Myometrial cell (primary cell): ENCODE data around the gene SOCS7. TPM values are rescaled to one million over a fixed set of nuclear protein-coding genes. Genes with fewer than 3 reads are reported as not detected.

Experiments used
- total RNA-seq: library from RNA; depleted of rRNA; stranded (reverse); fragments of >200 nt; gene quantifications from 2 replicates; pipeline ENCODE4 v1.2.3, GENCODE V29; 2015

SOCS7 gene
- 8.1 and 10.3 TPM in 2 replicates for total RNA-seq

GRCh38 chr17:38351412-38352222, at the start of gene SOCS7:
Gene SOCS7, plus strand, starts transcription at chr17:38351844. Its CDS starts 209 bp downstream, at chr17:38352053.

GRCh38 chr17:38343608-38344419, 7.8 kb upstream of the SOCS7 start, which contains the start of gene GPR179:
Gene GPR179, minus strand, starts transcription at chr17:38343956. Its CDS starts 167 bp downstream, at chr17:38343789.

GRCh38 chr17:38428112-38428642, 76.5 kb downstream of the SOCS7 start, which contains the start of gene ARHGAP23:
Gene ARHGAP23, plus strand, starts transcription at chr17:38428464. Its CDS starts 22 bp downstream, at chr17:38428486.

Other genes starting within 250 kb of the SOCS7 start
- gene TBC1D3E, start 223.9 kb upstream of the SOCS7 start, total RNA-seq, result not detected in 2 replicates
- gene TBC1D3, start 159.3 kb upstream of the SOCS7 start, total RNA-seq, result not detected in 2 replicates
- gene MRPL45, start 54.7 kb upstream of the SOCS7 start, total RNA-seq, result 37.6 and 37.8 TPM in 2 replicates
- not detected in 2 replicates for gene GPR179, start 7.9 kb upstream of the SOCS7 start, total RNA-seq
- 59.1 and 62.4 TPM in 2 replicates for gene ARHGAP23, start 76.6 kb downstream of the SOCS7 start, total RNA-seq